HG02642 (cell line): ENCODE data around the gene ERVH48-1.
"Not testable (repeated sequence)": the region's sequence is repeated elsewhere in the genome, so short reads cannot be mapped to it uniquely, and the experiment has no call there.

Experiments
- ATAC-seq: cut with Tn5 transposase; IDR thresholded peaks from one replicate; pipeline ENCODE4 v1.9.1; 2021; ENCODE audit warnings: mild to moderate bottlenecking; ENCODE audit not compliant: unreplicated experiment, poor library complexity

Gene ERVH48-1

DNA sequence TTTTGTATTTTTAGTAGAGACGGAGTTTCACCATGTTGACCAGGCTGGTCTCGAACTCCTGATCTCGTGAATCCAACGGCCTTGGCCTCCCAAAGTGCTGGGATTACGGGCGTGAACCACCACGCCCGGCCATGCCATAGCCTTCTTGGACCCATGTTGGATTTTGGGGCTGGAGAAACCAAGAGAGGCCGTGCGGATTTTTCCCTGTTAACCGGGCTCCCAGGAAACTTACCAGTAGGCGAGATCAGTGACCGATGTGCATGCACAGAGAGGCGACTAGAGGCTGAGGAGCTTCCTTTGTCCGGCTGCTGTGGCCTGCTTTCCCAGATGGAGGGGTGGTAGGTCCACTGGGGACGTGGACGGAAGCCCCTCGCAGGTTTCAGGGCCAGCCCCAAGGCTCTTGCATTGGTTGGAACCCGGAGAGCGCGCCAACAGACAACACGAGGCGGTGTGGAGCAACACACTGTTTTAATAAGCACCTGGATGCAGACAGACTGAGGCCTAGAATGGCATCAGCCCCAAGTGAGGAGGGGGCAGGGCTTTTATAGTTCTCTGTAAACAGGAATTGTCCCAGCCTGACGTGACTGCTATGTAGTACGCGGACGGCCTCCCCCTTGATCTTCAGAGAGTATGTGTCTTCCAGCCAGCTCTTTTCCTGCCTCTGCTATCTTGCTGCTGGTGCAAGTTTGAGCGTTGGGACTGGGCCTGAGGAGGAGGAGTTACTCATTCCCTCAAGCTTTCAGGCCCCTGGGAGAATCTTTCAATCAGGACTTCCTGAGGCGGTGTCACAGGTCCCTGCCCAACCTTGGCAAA, at the start of gene ERVH48-1:
ERVH48-1 (minus strand) TSS at position 517 of the 813 bp plus-strand sequence. CDS start 6,624 bp downstream, outside the sequence.
- ATAC-seq, result no peak

- peak; percentile 84 for ATAC-seq
Observed at GRCh38 chr21:42973991-42974831, 48.8 kb upstream of the ERVH48-1 start, which contains the start of gene PKNOX1. TSS of gene PKNOX1 (plus strand) at chr21:42974562. CDS start at chr21:43004382, 29,820 bp downstream.

- no peak for ATAC-seq
Observed at GRCh38 chr21:42973309-42973990, 48.0 kb upstream of the ERVH48-1 start.

DNA sequence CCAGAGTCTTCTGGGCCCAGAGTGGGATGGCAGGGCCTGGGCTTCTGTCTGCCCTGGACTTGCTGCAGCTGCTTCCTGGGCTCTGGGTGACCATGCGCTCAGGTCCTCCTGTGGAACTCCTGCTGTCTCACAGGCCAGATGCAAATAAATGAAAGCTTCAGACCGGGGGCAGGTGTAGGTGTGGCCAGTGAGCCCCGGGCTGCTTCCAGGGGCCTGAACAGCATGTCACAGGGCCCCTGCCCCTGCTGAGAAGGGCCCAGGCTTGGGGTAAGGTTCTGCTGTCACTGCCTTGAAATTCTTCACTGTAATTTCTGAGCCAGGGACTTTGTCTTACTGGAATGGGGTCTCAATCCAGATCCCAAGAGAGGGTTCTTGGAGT, 46.5 kb upstream of the ERVH48-1 start:
- ATAC-seq, result no peak

GRCh38 chr21:42970946-42971653, 45.7 kb upstream of the ERVH48-1 start:
- ATAC-seq, result no peak

GRCh38 chr21:42969193-42969600, 43.8 kb upstream of the ERVH48-1 start:
- ATAC-seq, result no peak

DNA sequence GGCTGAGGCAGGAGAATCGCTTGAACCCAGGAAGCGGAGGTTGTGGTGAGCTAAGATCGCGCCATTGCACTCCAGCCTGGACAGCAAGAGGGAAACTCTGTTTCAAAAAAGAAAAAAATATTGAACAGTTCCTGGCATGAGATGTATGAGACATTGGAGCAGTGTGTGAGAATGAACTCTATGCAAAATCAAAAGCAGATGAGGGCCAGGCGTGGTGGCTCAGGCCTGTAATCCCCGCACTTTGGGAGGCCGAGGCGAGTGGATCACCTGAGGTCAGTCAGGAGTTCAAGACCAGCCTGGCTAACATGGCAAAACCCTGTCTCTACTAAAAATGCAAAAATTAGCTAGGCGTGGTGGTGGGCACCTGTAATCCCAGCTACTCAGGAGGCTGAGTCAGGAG, 42.2 kb upstream of the ERVH48-1 start:
- ATAC-seq, result not testable (repeated sequence)

DNA sequence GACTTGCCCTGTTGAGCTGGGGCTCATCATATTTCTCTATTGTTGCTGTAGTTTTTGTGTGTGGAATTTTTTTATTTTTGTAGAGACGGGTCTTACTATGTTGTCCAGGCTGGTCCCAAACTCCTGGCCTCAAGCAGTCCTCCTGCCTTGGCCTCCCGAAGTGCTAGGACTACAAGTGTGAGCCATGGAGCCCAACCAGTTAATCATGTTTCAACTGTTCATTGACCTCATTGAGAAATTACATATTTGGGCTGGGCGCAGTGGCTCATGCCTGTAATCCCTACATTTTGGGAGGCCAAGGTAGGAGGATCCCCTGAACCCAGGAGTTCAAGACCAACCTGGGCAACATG, 39.8 kb upstream of the ERVH48-1 start:
- no peak for ATAC-seq

DNA sequence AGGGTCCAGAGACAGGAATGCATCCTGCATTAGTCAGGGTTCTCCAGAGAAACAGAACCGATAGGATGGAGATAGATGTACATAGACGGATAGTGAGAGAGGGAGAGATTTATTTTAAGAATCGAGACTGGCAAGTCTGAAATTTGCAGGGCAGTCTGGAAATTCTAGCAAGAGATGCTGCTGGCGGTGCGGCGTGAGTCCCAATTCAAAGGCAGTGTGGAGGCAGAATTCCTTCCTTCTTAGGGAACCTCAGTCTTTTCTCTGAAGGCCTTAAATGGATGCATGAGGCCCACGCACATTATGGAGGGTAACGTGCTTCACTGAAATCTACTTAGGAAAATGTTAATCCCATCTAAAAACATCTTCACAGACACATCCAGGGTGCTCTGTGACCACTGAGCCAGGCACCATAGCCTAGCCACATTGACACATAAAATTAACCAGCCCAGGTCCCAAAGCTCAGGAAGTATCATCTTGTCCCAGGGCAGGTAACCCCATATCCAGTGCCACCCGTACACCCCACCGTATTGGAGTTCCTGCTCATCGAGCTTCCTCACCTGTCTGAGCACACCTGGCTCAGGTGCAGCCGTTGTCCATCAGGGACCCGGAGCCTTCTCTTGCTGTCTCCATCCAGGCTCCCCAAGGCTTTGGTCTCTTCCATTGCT, 39.2 kb upstream of the ERVH48-1 start:
- no peak for ATAC-seq

GRCh38 chr21:42964086-42964485, 38.7 kb upstream of the ERVH48-1 start:
- no peak for ATAC-seq

DNA sequence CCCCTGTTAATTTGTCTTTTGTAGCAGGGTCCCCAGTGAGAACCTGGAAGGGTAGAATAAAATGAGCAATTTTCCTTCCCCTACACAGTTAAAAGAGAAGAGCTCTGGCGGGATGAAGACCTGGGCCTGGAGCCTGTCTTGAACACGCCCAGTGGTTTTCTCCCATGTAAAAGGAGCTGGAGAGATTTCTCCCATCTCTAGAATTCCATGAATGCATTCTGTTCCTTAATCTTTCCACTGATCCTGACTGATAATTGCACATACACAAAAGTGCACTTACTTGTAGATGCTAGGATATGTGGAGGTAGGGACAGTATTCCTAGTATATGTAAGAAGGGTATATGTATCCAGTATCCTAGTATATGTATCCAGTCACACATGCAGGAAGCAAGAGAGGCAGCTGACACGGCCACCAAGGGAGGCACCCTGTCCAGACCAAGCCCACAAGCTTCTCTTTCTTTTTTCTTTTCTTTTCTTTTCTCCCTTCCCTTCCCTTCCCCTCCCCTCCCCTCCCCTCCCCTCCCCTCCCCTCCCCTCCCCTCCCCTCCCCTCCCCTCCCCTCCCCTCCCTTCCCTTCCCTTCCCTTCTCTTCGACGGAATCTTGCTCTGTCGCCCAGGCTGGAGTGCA, 37.1 kb upstream of the ERVH48-1 start:
- ATAC-seq, result no peak

GRCh38 chr21:42959728-42960127, 34.3 kb upstream of the ERVH48-1 start:
- no peak for ATAC-seq

GRCh38 chr21:42958122-42958521, 32.7 kb upstream of the ERVH48-1 start:
- not testable (repeated sequence) for ATAC-seq

DNA sequence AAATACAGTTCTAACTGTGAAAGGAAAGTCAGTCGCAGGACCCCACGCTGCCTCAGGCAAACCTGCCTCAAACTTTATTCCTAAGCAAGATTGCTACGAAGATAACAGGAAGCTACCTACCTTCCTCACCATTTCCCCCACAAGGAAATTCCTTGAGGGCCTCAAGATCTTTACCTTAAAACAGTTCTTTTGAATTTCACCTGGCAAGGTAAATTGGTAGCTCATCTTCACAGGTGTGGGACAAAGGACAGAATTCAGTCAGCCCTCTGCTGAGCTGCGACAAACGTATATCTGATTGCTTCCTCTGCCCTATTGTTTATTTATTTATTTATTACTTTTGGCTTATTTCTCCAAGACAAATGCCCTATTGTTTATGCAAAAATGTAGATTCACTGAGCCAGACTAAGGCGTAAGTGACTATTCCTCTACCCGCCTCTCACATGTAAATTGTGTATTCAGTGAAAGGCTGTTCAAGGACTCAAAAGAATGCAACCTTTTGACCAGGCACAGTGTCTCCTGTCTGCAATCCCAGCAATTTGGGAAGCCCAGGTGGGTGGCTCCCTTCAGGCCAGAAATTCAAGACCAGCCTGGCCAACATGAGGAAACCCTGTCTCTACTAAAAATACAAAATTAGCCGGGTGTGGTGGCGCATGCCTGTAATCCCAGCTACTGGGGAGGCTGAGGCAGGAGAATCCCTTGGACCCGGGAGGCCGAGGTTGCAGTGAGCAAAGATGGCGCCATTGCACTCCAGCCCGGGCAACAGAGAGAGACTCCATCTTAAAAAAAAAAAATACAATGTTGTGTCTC, 31.6 kb upstream of the ERVH48-1 start:
- peak; percentile 98 for ATAC-seq

DNA sequence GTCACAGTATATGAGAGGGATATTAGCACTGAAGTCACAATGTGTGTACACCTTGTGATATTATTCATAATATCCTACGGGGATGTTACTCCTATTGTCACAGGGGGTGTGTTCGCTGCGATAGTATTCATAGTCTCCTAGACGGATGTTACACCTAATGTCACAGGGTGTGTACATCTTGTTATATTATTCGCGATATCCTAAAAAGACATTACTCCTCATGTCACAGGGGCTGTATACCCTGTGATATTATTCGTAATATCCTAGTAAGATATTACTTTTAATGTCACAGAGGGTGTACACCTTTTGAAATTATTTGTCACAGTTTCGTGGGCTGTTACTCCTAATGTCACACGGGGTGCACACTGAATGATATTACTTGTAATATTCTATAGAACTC, 25.8 kb upstream of the ERVH48-1 start:
- not testable (repeated sequence) for ATAC-seq

DNA sequence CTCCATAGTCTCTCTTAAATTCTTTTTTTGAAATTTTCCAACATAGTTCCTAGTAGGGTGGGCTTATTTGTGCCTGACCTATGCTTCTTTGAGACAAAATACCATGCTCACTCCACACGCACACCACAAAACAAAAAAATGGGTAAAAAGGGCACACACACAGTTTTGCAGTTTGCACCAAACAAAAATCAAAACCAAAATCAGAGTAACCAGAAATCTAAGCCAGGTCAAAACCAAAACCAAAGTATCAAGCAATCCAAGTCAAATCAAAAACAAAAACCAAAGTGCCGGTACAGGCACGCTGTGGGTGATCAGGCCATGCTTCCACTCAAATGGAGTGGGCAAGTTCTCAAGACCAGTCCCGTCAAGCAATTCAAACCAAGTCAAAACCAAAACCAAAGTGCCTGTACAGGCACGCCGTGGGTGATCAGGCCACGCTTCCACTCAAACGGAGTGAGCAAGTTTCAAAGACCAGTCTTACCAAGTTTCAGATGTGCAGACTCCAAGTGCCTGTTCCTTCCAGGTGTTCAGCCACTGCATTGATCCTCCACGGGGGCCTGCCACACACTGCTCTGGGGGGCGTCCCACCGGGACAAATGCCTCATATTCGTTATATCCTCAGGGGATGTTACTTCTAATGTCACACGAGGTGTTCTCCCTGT, 23.8 kb upstream of the ERVH48-1 start:
- not testable (repeated sequence) for ATAC-seq

DNA sequence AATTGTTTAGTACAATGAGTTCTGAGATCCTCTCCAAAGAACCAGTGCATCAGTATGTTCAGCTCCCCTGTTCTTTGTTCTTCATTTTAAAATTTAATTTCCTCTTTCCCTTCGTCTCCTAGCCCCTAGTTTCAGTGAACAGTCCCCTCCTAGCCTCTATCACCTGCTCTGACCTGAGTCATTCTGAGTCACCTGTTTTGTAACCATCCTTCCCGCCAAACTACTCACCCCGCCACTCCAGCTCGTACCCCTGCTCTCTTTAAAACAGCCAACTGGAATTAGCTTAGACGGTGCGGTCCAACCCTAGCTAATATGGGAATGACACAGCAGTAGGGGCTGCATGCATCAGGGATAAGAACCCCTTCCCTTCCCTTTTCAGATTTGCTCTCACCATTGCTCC, 16.8 kb upstream of the ERVH48-1 start:
- ATAC-seq, result no peak

DNA sequence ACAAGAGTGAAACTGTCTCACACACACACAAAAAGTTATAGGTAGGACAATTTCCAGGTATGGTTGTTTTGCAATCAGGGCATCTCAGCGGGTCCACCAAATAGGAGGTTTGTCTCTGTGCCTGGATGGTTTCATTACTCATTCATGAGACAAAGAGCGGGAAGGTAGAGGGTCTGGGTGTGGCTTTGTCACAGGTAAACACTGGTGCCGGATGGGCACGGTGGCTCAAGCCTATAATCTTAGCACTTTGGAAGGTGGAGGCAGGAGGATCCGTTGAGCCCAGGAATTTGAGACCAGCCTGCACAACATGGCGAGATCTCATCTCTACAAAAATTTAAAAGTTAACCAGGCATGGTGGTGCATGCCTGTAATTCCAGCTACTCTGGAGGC, 16.3 kb upstream of the ERVH48-1 start:
- ATAC-seq, result no peak
